ENCODE measurements around the gene TMEM205.
"Not testable (repeated sequence)": the region's sequence is repeated elsewhere in the genome, so short reads cannot be mapped to it uniquely, and the experiment has no call there.

The TMEM205 gene

DNA sequence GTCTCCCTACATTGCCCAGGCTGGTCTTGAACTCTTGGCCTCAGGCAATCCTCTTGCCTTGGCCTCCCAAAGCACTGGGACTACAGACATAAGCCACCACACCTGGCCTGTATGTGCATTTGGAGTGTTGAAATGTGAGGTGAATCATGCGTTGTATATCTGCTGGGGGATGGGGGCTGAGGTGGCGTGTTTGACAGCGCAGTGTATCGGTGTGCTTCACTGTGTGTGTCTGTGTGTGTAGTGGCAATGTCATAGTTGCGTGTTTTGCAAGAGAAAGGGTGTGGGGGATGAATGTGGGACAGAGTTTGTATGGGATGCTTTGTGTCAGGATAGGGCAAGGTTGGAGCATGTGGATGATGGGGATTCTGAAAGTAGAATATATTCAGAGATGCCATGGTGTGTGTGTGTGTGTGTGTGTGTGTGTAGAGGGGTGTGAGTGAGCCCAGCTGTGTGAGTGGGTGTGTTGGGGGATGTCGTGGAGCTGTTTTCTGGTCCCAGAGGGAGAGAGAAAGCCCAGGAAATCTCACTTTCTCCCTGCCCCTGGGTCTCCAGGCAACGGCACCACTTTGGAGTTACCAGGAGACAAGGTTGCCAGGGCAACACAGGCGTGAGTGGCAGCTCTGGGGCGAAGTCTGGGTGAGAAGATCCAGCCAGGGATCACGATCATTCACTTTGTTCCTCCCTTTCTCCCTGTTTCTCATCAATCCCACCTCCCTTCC lies 27.3 kb upstream of the TMEM205 start:
- peak; percentile 51 for DNase-seq (ENCODE audit: low spot score)

DNA sequence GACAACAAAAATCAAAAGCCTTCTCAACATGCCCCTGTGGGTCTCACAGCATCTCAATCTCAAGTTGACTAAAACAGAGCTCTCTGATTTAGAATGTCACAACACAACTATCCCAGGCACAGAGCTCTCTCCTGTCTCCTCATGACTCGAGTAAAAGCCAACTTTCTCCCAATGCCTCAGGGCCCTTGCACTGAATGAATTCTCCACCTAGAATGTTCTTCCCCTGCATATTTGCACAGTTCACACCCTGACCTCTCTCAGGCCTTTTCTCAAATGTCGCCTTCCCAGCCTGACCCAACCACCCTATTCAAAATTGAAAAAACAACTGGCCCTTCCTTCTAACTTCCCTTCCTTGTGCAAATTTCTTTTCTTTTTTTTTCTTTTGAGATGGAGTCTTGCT lies 24.7 kb upstream of the TMEM205 start:
- no peak for DNase-seq (ENCODE audit: low spot score)

DNA sequence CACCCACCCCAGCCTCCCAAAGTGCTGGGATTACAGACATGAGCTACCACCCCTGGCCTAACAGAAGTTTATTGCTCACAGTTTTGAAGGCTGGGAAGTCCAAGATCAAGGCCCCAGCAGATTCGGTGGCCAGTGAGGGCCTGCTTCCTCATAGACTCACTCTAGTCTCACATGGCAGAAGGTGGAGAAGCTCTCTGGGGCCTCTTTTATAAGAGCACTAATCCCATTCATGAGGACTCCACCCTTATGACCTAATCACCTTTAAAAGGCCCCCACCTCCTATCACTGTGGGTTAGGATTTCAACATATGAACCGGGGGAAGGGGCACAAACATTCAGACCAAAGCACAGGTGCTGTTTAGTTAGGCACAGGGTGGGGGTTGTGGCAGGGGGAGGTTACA lies 21.5 kb upstream of the TMEM205 start:
- no peak for DNase-seq (ENCODE audit: low spot score)

DNA sequence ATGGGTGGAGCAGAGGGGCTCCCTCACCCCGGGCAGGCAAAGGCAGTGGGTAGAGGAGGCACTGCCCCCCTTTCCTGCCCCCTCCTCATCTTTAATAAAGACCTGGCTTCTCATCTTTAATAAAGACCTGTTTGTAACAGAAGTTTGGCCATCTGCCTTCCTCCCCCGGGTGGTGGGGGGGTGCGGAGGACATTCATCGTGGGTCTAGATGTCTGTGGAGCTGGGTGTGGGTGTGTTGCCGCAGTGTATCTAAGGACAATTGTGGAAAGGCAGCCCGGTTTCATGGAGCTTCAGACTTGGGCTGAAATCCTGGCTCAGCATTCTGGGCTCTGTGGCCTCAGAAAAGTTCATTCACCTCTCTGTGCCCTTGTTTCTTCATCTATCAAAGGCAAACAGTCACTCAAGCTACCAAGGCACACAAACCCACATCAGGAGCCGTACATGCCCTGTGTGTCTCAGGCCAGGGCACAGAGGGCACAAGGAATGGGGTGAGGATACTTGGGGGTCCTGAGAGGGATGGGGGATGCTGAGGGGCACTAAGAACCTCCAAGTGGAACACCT lies 19.6 kb upstream of the TMEM205 start:
- no peak for DNase-seq (ENCODE audit: low spot score)

DNA sequence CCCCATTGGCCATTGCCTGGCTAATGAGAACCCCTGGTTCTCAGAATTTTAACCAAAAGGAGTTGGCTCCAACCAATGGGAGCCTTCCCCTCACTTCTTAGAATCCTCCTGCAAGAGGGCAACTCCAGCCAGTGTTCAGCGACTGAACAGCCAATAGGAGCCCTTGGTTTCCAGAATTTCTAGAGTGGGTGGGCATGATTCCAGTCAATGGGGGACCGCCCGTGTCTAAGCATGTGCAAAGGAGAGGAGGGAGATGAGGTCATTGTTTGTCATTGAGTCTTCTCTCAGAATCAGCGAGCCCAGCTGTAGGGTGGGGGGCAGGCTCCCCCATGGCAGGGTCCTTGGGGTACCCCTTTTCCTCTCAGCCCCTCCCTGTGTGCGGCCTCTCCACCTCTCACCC lies 18.9 kb upstream of the TMEM205 start:
- no peak for DNase-seq (ENCODE audit: low spot score)

DNA sequence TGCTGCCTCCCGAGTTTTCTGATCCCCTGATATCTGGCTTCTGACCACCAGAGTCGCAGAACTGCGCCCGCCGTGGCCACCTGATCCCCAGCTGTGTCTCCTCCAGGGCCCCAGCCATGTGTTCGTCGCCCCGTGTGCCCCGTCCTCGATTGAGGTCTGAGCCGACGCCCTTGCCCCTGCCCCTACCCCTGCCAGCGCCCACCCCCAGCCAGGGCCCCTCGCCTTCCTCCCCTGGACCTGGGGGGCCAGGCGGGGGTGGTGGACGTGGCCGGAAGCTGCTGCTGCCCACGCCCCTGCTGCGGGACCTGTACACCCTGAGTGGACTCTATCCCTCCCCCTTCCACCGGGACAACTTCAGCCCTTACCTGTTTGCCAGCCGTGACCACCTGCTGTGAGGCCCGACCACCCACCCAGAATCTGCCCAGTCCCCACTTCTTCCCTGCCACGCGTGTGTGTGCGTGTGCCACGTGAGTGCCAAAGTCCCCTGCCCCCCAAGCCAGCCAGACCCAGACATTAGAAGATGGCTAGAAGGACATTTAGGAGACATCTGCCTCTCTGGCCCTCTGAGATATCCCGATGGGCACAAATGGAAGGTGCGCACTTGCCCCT lies 18.3 kb upstream of the TMEM205 start:
- no peak for DNase-seq (ENCODE audit: low spot score)

DNA sequence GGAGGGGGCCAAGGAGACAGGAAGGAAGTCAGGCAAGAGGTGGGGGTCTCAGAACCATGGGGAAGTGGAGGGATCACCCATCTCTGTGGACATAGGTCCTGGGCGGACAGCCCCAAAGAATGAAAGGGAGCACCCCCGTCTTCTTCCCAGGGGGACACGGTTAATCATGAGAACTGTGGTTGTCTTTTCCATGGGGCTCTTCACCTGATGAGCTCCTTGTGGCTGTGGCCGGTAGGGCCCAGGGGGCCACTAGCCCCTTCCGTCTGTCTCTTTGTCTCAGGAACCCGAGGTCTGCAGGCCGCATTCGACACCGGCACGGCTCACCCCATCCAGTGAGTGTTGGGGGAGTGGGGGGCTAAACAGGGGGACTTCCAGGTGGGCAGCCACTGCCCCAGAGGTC lies 17.8 kb upstream of the TMEM205 start:
- no peak for DNase-seq (ENCODE audit: low spot score)

DNA sequence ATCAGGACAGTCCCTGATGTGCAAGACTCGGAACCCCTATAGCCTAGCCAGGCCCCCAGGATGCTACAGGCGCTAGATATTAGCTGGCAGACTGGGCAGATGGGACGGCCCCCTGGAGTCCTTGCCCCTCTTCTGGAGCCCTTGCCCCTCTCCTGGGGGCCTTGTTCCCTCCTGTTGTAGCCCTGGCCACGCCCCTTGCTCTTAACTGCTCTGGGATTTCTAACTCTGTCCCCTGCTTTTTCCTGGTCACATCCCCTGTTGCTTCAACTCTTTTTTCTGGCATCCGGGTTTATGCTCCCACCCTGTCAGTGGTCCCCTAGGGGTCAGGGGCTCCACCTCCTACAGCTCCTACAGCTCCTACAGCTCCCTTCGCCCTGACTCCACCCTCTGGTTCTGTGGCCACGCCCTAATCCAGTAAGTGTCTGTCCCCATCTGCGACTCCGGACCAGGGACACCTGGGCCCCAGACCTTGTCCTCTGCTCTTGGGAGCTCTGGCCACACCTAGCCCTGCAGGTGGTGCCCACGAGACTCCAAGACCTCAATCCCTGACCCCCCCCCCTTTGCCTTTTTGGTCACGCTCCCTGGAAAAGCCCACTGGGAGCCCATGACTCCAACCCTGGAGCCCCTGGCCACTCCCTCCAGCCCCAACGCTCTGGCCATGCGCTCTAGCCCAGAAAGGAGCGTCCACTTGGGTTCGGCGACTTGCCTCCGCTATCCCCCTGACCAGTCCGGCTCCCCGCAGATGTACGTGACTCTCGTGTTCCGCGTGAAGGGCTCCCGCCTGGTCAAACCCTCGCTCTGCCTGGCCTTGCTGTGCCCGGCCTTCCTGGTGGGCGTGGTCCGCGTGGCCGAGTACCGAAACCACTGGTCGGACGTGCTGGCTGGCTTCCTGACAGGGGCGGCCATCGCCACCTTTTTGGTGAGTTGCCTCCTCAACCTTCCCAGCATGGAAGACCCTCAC lies 16.0 kb upstream of the TMEM205 start:
- no peak for DNase-seq (ENCODE audit: low spot score)

DNA sequence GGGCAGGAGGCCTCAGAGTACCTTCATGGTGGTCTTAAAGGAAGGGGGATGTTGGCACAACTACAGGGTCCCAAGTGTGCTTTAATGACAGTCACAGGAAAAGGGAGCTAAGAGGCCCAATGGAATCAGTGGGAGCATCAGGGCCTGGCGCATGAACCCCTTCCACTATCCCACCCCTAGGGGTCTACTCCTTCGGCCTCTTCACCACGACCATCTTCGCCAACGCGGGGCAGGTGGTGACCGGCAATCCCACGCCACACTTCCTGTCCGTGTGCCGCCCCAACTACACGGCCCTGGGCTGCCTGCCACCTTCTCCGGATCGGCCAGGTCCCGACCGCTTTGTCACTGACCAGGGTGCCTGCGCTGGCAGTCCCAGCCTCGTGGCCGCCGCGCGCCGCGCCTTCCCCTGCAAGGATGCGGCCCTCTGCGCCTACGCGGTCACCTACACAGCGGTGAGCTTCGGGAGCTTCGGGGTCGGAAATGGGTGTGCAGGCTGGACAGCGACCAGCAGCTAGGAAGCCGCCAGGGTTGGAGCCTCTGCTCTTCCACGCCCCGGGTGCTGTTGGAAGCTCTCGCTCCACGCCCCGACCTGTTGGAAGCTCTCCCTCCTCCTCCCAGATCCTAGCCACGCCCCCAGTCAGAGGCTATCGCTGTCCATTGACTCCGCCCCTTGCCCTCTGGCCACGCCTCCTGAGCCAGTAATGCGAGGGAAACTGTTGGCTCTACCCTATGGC lies 15.1 kb upstream of the TMEM205 start:
- peak; percentile 31 for DNase-seq (ENCODE audit: low spot score)

DNA sequence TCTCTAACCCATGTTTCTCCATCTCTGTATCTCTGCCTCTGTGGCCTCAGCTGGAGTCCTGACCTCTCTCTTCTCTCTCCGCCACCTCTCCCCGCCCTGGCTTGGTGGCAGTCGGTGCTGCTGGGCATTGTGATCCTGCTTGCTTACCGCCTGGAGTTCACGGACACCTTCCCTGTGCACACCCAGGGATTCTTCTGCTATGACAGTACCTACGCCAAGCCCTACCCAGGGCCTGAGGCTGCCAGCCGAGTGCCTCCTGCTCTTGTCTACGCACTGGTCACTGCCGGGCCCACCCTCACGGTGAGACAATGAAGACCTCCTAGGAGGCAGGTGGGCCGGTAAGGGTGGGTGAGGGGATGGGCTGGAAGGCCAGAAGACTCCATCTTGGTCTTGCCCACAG lies 13.4 kb upstream of the TMEM205 start:
- DNase-seq (ENCODE audit: low spot score) = no peak

DNA sequence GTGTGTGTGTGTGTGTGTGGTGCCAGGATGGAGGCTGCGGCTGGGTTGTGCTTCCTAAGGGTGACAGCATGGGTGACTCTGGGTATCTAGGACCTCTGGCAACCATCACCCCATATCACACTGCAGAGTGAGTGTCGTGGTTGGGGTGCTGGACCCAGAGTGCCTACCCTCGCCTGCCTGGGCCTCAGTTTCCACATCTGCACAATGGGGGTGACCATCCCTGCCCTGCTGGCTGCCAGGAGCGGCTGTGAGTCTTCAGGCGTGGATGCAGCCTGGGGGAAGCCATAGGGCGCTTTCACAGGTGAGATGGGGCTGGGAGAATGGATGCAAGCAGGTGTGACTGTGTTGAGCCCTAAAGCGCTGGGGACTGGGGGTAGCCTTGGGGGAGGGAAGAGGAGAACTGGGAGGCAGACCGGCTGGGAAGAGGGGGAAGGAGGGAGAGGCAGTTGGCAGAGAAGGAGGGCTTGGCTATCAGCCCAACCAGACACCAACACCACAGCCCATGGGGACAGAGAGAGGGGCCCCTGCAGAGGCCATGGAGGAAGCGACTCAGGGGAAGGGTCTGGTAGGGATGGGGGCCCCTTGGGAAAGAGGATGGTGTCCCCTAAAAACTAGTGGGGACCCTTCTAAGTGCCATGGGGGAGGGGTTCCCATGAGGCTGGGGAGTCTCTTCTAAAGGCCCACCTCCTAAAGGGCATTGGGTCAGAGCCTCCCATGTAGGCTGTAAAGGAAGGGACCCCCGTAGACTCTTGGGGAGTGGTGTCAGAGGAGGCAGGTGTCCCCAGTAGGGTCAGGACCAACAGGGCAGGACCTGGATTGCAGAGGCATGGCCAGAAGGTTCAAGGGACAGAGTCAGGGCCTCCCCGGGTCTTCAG lies 10.8 kb upstream of the TMEM205 start:
- no peak for DNase-seq (ENCODE audit: low spot score)

DNA sequence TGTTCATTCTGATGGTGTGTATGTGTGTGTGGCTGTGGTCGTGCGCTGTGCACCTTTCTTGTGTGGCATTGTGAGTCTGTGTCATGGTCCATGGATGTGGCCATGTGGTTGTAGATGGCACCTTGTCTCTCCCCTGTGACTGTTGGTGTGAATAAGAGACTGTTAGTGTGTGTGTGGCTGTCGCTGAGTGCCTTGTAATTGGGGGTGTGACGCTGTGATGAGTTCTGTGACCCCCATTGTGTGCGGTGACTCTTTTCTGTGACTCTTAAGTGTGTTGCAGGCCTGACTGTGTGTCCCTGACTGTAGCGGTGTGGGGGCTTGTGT lies 10.0 kb upstream of the TMEM205 start:
- no peak for DNase-seq (ENCODE audit: low spot score)

DNA sequence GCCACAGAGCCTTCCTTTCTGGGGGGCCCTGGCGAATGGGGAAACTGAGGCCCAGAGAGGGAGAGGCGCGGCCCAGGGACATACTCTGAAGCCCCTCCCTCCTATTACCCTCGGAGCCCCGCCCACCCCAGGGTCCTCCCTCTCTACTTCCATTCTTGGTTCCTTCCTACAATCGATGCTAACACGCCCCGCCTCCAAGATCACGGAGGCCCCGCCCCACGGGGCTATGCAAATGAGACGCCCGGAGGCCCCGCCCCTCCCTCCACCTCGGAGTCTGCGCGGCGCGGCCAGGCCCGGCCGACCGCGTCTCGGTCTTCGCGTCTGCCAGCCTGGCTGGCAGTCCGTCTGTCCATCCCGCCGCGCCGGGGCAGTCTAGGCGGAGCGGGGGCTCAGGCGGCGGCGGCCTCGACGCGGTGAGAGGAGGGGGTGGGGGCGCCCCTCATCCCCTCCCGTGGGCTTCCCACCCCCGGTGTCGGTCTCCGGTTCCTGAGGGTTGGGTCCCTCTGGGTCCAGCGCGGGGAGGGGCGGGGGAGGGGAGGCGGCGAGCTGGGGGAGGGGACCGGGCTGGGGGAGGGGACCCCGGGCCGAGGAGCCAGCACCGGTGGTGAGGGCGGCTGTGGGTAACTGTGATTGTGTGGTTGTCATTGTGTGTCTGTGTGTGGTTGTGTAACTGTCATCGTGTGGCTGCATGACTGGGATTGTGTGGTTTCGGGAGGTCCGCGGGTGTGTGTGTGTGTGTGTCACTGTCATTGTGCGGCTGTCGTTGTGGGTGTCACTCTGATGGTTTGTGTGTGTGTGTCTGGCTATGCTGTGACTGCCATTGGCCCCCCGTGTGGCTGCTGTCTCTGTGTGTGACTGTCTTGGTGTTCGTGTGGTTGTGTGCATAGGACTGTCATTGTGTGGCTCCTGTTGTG lies 9.3 kb upstream of the TMEM205 start, which contains the start of gene PLPPR2:
Gene PLPPR2, plus strand, starts transcription at position 273 of the 914 bp plus-strand sequence. CDS start 2,242 bp downstream, outside the sequence.
- DNase-seq (ENCODE audit: low spot score) = peak; percentile 64

DNA sequence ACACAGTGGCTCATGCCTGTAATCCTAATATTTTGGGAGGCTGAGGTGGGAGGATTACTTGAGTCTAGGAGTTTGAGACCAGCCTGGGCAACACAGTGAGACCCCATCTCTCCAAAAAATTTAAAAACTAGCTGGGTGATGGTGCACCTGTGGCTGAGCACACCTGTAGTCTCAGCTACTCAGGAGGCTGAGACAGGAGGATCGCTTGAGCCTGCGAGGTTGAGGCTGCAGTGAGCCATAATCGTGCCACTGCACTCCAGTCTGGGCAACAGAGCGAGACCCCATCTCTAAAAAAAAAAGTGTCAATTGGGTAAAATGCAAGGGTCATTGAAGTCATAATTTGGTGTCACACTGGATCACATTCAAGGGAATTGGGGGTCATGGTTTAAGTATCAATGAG lies 8.0 kb upstream of the TMEM205 start:
- not testable (repeated sequence) for DNase-seq (ENCODE audit: low spot score)

DNA sequence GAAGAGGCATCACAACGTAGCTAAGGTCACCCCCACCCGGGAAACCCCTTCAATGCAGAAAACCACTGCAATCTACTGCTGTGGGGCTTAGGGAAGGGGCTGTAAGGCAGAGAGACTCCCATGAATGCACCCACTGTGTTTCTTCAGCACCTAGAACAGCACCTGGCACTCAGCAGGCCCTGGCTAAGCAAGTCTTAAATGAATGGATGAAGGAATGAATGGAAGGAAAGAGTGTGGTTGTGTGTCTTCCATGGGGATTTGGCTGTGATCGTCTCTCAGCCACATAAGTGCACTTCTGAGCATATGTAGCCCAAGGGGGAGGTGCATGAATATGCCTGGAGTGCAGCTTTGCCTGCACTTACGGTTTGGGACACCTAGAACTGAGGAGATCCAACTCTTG lies 3.1 kb upstream of the TMEM205 start:
- DNase-seq (ENCODE audit: low spot score) = no peak

DNA sequence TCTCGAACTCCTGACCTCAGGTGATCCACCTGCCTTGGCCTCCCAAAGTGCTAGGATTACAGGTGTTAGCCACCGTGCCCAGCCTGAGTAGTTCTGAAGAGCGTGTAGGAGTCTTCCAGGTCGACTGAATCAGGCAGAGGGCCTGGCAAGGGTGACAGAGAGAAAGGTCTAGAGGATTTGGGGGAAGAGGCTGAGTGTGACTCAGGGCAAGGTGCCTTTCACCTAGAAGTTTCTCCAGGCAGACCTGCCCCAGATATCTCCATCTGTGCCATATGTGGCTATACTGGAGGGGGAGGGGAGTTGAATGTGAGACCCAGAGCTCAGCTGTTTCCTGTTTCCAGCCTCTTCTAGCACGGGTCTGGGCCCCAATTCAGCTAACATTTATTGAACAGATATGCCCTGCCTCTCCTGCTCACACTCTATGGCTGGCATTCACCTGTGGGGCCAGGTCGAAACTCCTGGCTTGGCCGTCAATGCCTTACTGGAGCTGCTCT lies 1.5 kb upstream of the TMEM205 start:
- no peak for DNase-seq (ENCODE audit: low spot score)

DNA sequence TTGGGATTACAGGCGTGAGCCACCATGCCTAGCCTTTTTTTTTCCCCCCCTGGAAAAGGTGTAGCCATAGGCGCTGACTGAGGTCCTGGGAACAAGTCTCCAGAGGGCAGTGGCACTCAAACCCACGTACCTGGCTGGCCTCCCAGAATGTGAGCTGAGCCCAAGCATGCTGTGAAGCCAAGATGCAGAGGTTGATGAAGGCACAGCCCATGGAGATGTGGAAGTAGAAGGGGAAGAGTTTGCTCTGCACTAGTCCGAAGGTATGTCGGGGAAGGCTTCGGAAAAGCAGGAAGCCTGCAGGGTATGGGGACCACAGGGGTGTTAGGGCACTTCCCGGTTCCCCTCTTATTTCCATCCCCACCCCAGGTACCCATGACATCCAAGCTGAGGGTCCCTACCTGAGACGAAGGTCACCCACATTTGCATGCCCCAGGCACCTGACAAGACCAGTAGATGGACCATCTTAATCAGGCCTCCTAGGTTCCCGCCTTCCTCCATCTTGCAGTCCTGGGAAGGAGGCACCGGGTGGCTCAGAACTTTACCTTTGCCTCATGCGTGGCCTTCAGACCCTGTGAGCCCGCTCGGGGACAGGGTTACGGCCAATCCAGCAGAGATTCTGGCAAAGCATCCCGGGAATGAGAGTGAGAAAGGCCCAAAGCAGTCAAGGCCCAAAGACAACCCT lies 805 bp downstream of the TMEM205 start:
- no peak for DNase-seq (ENCODE audit: low spot score)

DNA sequence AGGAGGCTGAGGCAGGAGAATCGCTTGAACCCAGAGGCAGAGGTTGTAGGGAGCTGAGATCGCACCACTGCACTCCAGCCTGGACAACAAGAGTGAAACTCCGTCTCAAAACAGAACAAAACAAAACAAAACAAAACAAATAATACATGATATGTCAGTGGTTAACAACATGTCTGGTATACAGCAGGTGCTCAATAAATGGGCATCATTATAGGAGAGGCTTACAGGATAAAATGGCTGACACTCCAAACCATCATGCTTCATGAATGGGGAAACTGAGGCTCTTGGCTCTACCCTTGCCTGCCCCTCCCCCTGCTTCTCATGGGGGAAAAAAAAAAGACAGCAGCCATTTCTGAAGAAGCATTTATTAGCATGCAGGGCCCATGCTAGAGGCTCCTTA lies 3.6 kb downstream of the TMEM205 start:
- no peak for DNase-seq (ENCODE audit: low spot score)

DNA sequence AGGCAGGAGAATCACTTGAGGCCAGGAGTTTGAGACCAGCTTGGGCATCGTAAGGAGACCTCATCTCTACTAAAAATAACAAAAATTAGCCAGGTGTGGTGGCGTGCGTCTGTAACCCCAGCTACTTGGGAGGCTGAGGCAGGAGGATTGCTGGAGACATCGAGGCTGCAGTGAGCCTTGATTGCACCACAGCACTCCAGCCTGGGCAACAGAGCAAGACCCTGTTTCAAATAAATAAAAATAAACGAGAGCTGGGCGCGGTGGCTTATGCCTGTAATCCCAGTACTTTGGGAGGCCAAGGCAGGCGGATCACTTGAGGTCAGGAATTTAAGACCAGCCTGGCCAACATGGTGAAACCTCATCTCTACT lies 6.0 kb downstream of the TMEM205 start:
- not testable (repeated sequence) for DNase-seq (ENCODE audit: low spot score)
